Type B pancreatic cell (in vitro differentiated cells): ENCODE results near the gene NTS. TPM values are rescaled to one million over a fixed set of nuclear protein-coding genes. Genes with fewer than 3 reads are reported as not detected.

ENCODE experiments used
- DNase-seq: peaks from one replicate; pipeline ENCODE4 v3.0.0; 2021; ENCODE audit warnings: mixed read lengths; ENCODE audit not compliant: unreplicated experiment; ENCODE audit errors: extremely low spot score
- H3K27ac Mint-ChIP-seq: 2 replicates; pipeline ENCODE4 v1.8.0; 2021; ENCODE audit warnings: mild to moderate bottlenecking, mixed read lengths
- H3K27me3 Mint-ChIP-seq: 2 replicates; pipeline ENCODE4 v1.8.0; 2021; ENCODE audit warnings: mixed read lengths
- H3K36me3 Mint-ChIP-seq: 2 replicates; pipeline ENCODE4 v1.8.0; 2021; ENCODE audit warnings: mixed read lengths
- H3K4me1 Mint-ChIP-seq: one replicate; pipeline ENCODE4 v1.8.0; 2021; ENCODE audit warnings: mixed read lengths; ENCODE audit not compliant: unreplicated experiment
- H3K4me3 Mint-ChIP-seq: 2 replicates; pipeline ENCODE4 v1.8.0; 2021; ENCODE audit warnings: mild to moderate bottlenecking, mixed read lengths
- H3K9me3 Mint-ChIP-seq: 2 replicates; pipeline ENCODE4 v1.8.0; 2021; ENCODE audit warnings: mixed read lengths
- total RNA-seq: library from RNA; stranded (reverse); gene quantifications from 2 replicates; pipeline ENCODE4 v1.2.1, GENCODE V29; 2021; ENCODE audit warnings: low replicate concordance
- TF ChIP-seq, protein P1 (sequence below): fragments of 200-600 bp; sonication (generic); conservative IDR thresholded peaks from 2 replicates; pipeline ENCODE4 v1.5.0; 2021; ENCODE audit warnings: antibody characterized with exemption, mild to moderate bottlenecking

The NTS gene
- total RNA-seq, 1 donor from 2014 or later = 75.7 TPM

DNA sequence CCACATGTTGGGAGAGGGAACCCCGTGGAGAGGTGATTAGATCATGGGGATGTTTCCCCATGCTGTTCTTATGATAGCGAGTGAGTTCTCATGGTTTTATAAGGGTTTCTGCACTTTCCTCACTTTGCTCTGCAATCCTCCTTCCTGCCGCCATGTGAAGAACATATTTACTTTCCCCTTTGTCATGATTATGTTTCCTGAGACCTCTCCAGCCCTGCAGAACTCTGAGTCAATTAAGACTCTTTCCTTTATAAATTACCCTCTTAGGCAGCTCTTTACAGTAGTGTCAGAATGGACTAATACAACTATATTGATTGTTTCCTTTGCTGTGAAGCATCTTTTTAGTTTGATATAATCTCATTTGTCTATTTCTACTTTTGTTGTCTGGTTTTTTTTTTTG is 24.8 kb upstream of the NTS start:
- H3K4me3 Mint-ChIP-seq = no peak overlapping the region
- TF ChIP-seq, protein P1, sequence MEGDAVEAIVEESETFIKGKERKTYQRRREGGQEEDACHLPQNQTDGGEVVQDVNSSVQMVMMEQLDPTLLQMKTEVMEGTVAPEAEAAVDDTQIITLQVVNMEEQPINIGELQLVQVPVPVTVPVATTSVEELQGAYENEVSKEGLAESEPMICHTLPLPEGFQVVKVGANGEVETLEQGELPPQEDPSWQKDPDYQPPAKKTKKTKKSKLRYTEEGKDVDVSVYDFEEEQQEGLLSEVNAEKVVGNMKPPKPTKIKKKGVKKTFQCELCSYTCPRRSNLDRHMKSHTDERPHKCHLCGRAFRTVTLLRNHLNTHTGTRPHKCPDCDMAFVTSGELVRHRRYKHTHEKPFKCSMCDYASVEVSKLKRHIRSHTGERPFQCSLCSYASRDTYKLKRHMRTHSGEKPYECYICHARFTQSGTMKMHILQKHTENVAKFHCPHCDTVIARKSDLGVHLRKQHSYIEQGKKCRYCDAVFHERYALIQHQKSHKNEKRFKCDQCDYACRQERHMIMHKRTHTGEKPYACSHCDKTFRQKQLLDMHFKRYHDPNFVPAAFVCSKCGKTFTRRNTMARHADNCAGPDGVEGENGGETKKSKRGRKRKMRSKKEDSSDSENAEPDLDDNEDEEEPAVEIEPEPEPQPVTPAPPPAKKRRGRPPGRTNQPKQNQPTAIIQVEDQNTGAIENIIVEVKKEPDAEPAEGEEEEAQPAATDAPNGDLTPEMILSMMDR = no peak
- no peaks in the 10 kb centered on the region for H3K36me3 Mint-ChIP-seq
- H3K27me3 Mint-ChIP-seq = no peaks in the 10 kb centered on the region
- H3K4me1 Mint-ChIP-seq = peaks cover 3% of the 10 kb centered on the region
- DNase-seq = no peak
- H3K9me3 Mint-ChIP-seq = no peaks in the 10 kb centered on the region
- H3K27ac Mint-ChIP-seq = no peak overlapping the region

DNA sequence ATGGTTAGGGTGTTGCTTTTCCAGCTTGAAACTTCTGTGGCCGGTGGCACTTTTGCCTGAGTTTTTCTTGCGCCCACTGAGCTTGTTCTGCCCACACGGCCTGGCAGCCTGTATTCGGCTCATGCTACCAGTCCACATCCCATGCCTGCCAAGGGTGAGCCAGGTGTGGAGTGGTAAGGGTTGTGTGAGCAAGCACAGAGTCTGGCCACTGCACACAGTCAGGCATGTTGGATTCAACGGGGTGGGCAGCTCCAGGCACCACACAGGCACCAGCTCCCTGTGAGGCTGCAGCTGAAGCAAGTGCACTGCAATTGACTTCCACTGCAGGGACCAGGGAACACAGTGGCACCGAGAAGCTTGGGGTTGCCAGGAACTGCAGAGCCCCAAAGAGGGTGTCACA is 18.8 kb upstream of the NTS start:
- no peak overlapping the region for H3K4me3 Mint-ChIP-seq
- DNase-seq = no peak
- no peaks in the 10 kb centered on the region for H3K4me1 Mint-ChIP-seq
- no peaks in the 10 kb centered on the region for H3K27me3 Mint-ChIP-seq
- H3K9me3 Mint-ChIP-seq = peaks cover 5% of the 10 kb centered on the region
- H3K27ac Mint-ChIP-seq = no peak overlapping the region
- TF ChIP-seq, protein P1 = no peak
- no peaks in the 10 kb centered on the region for H3K36me3 Mint-ChIP-seq

DNA sequence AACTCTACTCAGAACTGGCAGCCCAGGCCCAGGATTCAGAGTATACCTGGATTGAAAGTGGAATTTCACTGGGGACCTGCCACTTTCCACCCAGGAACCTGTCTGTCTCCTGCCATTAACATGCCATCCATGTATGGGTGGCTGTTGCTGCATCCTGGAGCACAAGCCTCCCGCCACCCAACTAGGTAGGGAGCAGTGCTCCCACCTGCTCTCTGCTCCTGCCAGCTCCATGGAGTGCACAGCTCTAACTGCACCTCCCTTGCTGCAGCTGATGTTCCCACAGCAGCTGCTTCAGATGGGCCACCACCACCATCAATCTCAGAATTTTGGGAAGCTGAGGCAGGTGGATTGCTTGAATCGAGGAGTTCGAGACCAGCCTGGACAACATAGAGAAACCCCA is 17.1 kb upstream of the NTS start:
- TF ChIP-seq, protein P1 = no peak
- DNase-seq = no peak
- H3K36me3 Mint-ChIP-seq = no peaks in the 10 kb centered on the region
- no peak overlapping the region for H3K27ac Mint-ChIP-seq
- H3K27me3 Mint-ChIP-seq = no peaks in the 10 kb centered on the region
- H3K4me3 Mint-ChIP-seq = no peak overlapping the region
- H3K9me3 Mint-ChIP-seq = peaks cover 5% of the 10 kb centered on the region
- H3K4me1 Mint-ChIP-seq = no peaks in the 10 kb centered on the region

DNA sequence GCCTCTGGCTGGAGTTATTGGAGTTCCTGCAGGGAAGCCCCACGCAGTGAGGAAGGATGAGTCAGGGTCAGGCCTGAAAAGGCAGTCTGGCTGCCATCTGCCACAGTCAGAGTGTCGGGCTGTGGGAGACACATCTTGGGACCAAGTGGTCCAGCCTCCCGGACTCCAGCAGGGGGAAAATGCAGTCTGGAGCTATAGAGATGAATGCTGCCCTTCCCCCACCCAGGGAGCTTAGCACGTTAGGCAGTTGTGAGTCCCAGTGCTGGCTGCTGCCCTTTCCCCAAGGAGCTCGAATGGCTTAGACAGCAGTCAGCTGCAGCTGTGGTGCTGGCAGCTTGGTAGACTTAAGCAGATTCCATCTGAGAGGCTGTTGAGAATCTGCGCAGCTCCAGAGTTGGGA is 8.2 kb upstream of the NTS start:
- TF ChIP-seq, protein P1 = no peak
- Mint-ChIP-seq H3K27me3 (no peaks in the 10 kb centered on the region), H3K27ac (no peak overlapping the region), H3K4me1 (peaks cover 4% of the 10 kb centered on the region), H3K9me3 (peaks cover 7% of the 10 kb centered on the region), H3K4me3 (no peak overlapping the region), H3K36me3 (no peaks in the 10 kb centered on the region)
- DNase-seq = no peak

DNA sequence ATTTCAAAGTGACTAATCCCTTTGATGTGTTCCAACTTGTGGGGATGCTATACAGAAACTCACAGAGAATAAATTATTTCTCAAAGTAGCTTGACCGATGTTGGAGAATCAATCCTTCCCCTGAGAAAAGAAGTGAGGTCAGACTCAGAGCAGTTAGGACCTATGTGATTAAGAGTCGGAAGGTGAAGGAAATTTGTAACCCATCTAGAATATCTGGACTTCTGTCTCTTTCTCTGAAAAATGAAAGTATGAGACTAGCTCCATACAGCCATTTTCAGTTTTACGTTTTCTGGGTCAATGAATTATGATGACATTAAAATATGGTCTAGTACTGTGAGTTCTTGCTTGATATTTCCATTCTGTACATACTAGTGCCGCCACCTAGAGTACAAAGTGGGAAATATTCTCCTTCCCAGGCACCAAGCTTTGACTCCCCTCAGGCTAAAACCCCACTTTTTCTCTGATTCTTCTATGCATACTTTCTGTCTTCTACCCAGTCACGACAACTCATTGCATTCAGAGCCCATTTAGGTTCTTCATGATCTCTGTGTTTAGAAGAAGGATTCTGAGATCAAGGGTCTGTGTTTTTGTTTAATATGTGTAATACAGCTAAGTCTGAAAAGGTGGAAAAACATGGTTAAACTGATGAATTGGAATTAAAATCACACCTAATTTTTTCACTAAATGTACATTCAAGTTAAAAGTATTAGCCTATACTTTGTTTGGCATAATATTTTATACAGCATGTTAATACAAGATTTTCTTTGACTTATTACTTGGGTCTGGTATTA is 6.9 kb upstream of the NTS start:
- H3K4me3 Mint-ChIP-seq = peak overlapping the region; percentile 55
- H3K27ac Mint-ChIP-seq = no peak overlapping the region
- H3K27me3 Mint-ChIP-seq = no peaks in the 10 kb centered on the region
- TF ChIP-seq, protein P1 = peak; percentile 84
- peaks cover 7% of the 10 kb centered on the region for H3K9me3 Mint-ChIP-seq
- H3K36me3 Mint-ChIP-seq = no peaks in the 10 kb centered on the region
- no peak for DNase-seq
- peaks cover 4% of the 10 kb centered on the region for H3K4me1 Mint-ChIP-seq
